ENCODE measurements around the gene FMNL2. TPM values are rescaled to one million over a fixed set of nuclear protein-coding genes. Genes with fewer than 3 reads are reported as not detected.

Gene FMNL2
- total RNA-seq, 1 donor from 2014 or later, result 41.7 TPM

GRCh38 chr2:152391318-152391717 lies 56.3 kb downstream of the FMNL2 start:
- Mint-ChIP-seq H3K27me3 (ENCODE audit: unreplicated experiment) (no peaks in the 10 kb centered on the region), H3K27ac (ENCODE audit: unreplicated experiment) (no peak overlapping the region), H3K4me1 (ENCODE audit: unreplicated experiment) (peaks cover 4% of the 10 kb centered on the region), H3K4me3 (ENCODE audit: unreplicated experiment) (no peak overlapping the region), H3K36me3 (ENCODE audit: low read depth, unreplicated experiment) (peaks cover 7% of the 10 kb centered on the region), H3K9me3 (ENCODE audit: unreplicated experiment) (no peaks in the 10 kb centered on the region)
- no peak for TF ChIP-seq CTCF (IDR thresholded peaks at IDR 0.05; ENCODE audit: unreplicated experiment)
- DNase-seq (ENCODE audit: low spot score), result no peak

- H3K27me3 Mint-ChIP-seq (ENCODE audit: unreplicated experiment), result no peaks in the 10 kb centered on the region
- peaks cover 10% of the 10 kb centered on the region for H3K4me1 Mint-ChIP-seq (ENCODE audit: unreplicated experiment)
- H3K36me3 Mint-ChIP-seq (ENCODE audit: low read depth, unreplicated experiment), result peaks cover 7% of the 10 kb centered on the region
- no peaks in the 10 kb centered on the region for H3K9me3 Mint-ChIP-seq (ENCODE audit: unreplicated experiment)
- no peak overlapping the region for H3K4me3 Mint-ChIP-seq (ENCODE audit: unreplicated experiment)
- no peak for TF ChIP-seq CTCF (IDR thresholded peaks at IDR 0.05; ENCODE audit: unreplicated experiment)
- DNase-seq (ENCODE audit: low spot score), result no peak
- no peak overlapping the region for H3K27ac Mint-ChIP-seq (ENCODE audit: unreplicated experiment)
These were observed 58.4 kb downstream of the FMNL2 start for GRCh38 chr2:152393377-152393776.

- Mint-ChIP-seq H3K4me1 (ENCODE audit: unreplicated experiment) (peaks cover 10% of the 10 kb centered on the region), H3K27ac (ENCODE audit: unreplicated experiment) (no peak overlapping the region), H3K36me3 (ENCODE audit: low read depth, unreplicated experiment) (peaks cover 6% of the 10 kb centered on the region), H3K9me3 (ENCODE audit: unreplicated experiment) (no peaks in the 10 kb centered on the region), H3K4me3 (ENCODE audit: unreplicated experiment) (no peak overlapping the region), H3K27me3 (ENCODE audit: unreplicated experiment) (no peaks in the 10 kb centered on the region)
- DNase-seq (ENCODE audit: low spot score), result no peak
- TF ChIP-seq CTCF (IDR thresholded peaks at IDR 0.05; ENCODE audit: unreplicated experiment), result no peak
These were observed 59.4 kb downstream of the FMNL2 start for GRCh38 chr2:152394326-152394725.

- Mint-ChIP-seq H3K27me3 (ENCODE audit: unreplicated experiment) (no peaks in the 10 kb centered on the region), H3K9me3 (ENCODE audit: unreplicated experiment) (no peaks in the 10 kb centered on the region), H3K4me3 (ENCODE audit: unreplicated experiment) (no peak overlapping the region), H3K4me1 (ENCODE audit: unreplicated experiment) (peaks cover 10% of the 10 kb centered on the region), H3K27ac (ENCODE audit: unreplicated experiment) (no peak overlapping the region), H3K36me3 (ENCODE audit: low read depth, unreplicated experiment) (no peaks in the 10 kb centered on the region)
- DNase-seq (ENCODE audit: low spot score), result no peak
- no peak for TF ChIP-seq CTCF (IDR thresholded peaks at IDR 0.05; ENCODE audit: unreplicated experiment)
These were observed 60.1 kb downstream of the FMNL2 start for GRCh38 chr2:152395103-152395502.

GRCh38 chr2:152395572-152395971 lies 60.6 kb downstream of the FMNL2 start:
- H3K4me1 Mint-ChIP-seq (ENCODE audit: unreplicated experiment), result peaks cover 10% of the 10 kb centered on the region

More at GRCh38 chr2:152395572-152395971, 60.6 kb downstream of the FMNL2 start:
- H3K27me3 Mint-ChIP-seq (ENCODE audit: unreplicated experiment), result no peaks in the 10 kb centered on the region
- no peaks in the 10 kb centered on the region for H3K36me3 Mint-ChIP-seq (ENCODE audit: low read depth, unreplicated experiment)
- no peak overlapping the region for H3K27ac Mint-ChIP-seq (ENCODE audit: unreplicated experiment)
- H3K4me3 Mint-ChIP-seq (ENCODE audit: unreplicated experiment), result no peak overlapping the region
- no peak for DNase-seq (ENCODE audit: low spot score)
- no peaks in the 10 kb centered on the region for H3K9me3 Mint-ChIP-seq (ENCODE audit: unreplicated experiment)
- TF ChIP-seq CTCF (IDR thresholded peaks at IDR 0.05; ENCODE audit: unreplicated experiment), result no peak

Measured in endothelial cell (in vitro differentiated cells).